Upper lobe of left lung (tissue), 6 donors: ENCODE measurements around the gene INSM1. TPM values are rescaled to one million over a fixed set of nuclear protein-coding genes. Genes with fewer than 3 reads are reported as not detected.

Experiments used
- ATAC-seq, 2 donors: fragments of 200-7000 bp; cut with Tn5 transposase; one replicate each; pipeline ENCODE4 v1.9.1; 2022; ENCODE audit warnings: mild to moderate bottlenecking in 2 of 2, moderate library complexity in 2 of 2; ENCODE audit not compliant: low FRiP score in 2 of 2
- DNase-seq, 2 donors: peaks; one replicate each; pipeline ENCODE4 v3.0.0-alpha.2; 2019 to 2020
- H3K27ac ChIP-seq, 4 donors: fragments of 200-600 bp; sonication (generic); one replicate each; pipeline ENCODE4 v1.5.1; 2016 to 2019
- H3K27me3 ChIP-seq, 4 donors: fragments of 200-600 bp; sonication (generic); one replicate each; pipeline ENCODE4 v1.5.1; 2017 to 2019
- H3K36me3 ChIP-seq, 4 donors: fragments of 200-600 bp; sonication (generic); one replicate each; pipeline ENCODE4 v1.5.1; 2016 to 2019
- H3K4me1 ChIP-seq, 4 donors: fragments of 200-600 bp; sonication (generic); one replicate each; pipeline ENCODE4 v1.5.1; 2018 to 2019
- H3K4me3 ChIP-seq, 4 donors: fragments of 200-600 bp; sonication (generic); one replicate each; pipeline ENCODE4 v1.5.1; 2017 to 2019; ENCODE audit warnings: mild to moderate bottlenecking in 2 of 4, moderate library complexity in 1 of 4
- H3K9me3 ChIP-seq, 4 donors: fragments of 200-600 bp; sonication (generic); one replicate each; pipeline ENCODE4 v1.5.1; 2018 to 2019
- EP300 ChIP-seq, 4 donors: sonication (generic); formaldehyde crosslinking; IDR thresholded peaks; one replicate each; pipeline ENCODE4 v1.5.1; 2017; ENCODE audit warnings: antibody characterized with exemption in 4 of 4, control low read depth in 2 of 4
- POLR2A ChIP-seq, 4 donors: fragments of 450-650 bp; IDR thresholded peaks; one replicate each; pipeline ENCODE4 v1.5.1; 2016 to 2017; ENCODE audit warnings: antibody characterized with exemption in 4 of 4, mild to moderate bottlenecking in 2 of 4
- POLR2AphosphoS5 ChIP-seq, 2 donors: sonication (generic); formaldehyde crosslinking; IDR thresholded peaks; one replicate each; pipeline ENCODE4 v1.5.1; 2017; ENCODE audit warnings: antibody characterized with exemption in 2 of 2
- WGBS, 2 donors: methylation state at CpG; one replicate each; pipeline ENCODE4 v1.1.5; 2017 to 2018; 5-methylcytosine and 5-hydroxymethylcytosine counted together
- total RNA-seq, 6 donors: library from RNA; depleted of rRNA in 4 of 6; stranded (reverse); fragments of >200 nt in 4 of 6; gene quantifications; one replicate each; pipeline versions ENCODE4 v1.1.0 to v1.2.1, GENCODE V29; 2016 to 2021
- TF ChIP-seq, protein P1 (sequence below), 6 experiments: fragments of 450-650 bp in 4 of 6; fragments of 200-600 bp in 2 of 6; sonication (generic) in 2 of 6; IDR thresholded peaks; one replicate each; pipeline ENCODE4 v1.5.1; 2016 to 2019; ENCODE audit warnings: antibody characterized with exemption in 6 of 6
- donor health status: DM: no; HTN: no; CAD: no; lungs with moderate emphysema.
- donor health status: DM: no; HTN: yes; CAD: no; lungs with severe emphysema.

The INSM1 gene
- total RNA-seq, 6 donors from 2014 or later: not detected

DNA sequence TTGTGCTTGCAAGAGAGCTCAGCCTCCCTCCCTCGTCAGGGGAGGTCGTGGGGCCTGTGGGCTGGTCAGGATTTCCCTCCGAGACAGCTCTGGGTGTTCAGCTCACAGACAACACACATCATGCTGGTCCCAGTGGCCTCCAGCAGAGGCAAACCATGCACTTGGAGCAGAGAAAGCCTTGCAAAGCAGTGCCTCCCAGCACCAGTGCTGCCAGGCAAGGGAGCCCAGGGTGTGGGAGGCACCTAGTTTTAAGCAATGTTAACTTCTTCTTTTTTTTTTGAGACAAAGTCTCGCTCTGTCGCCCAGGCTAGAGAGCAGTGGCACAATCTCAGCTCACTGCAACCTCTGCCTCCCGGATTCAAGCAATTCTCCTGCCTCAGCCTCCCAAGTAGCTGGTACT, 34.0 kb upstream of the INSM1 start:
- 59 to 69% methylated on average over 5 to 6 of the region's 6 CpGs for WGBS, 2 donors
- H3K27ac ChIP-seq: no peak overlapping the region
- H3K27me3 ChIP-seq: no peaks in the 10 kb centered on the region
- TF ChIP-seq POLR2A (IDR thresholded peaks at IDR 0.05): no peak
- TF ChIP-seq EP300 (IDR thresholded peaks at IDR 0.05): no peak
- TF ChIP-seq, protein P1, sequence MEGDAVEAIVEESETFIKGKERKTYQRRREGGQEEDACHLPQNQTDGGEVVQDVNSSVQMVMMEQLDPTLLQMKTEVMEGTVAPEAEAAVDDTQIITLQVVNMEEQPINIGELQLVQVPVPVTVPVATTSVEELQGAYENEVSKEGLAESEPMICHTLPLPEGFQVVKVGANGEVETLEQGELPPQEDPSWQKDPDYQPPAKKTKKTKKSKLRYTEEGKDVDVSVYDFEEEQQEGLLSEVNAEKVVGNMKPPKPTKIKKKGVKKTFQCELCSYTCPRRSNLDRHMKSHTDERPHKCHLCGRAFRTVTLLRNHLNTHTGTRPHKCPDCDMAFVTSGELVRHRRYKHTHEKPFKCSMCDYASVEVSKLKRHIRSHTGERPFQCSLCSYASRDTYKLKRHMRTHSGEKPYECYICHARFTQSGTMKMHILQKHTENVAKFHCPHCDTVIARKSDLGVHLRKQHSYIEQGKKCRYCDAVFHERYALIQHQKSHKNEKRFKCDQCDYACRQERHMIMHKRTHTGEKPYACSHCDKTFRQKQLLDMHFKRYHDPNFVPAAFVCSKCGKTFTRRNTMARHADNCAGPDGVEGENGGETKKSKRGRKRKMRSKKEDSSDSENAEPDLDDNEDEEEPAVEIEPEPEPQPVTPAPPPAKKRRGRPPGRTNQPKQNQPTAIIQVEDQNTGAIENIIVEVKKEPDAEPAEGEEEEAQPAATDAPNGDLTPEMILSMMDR (IDR thresholded peaks at IDR 0.05): no peak
- TF ChIP-seq POLR2AphosphoS5 (IDR thresholded peaks at IDR 0.05): no peak
- ATAC-seq: peak in 1 of 2 donors; percentile 60
- H3K9me3 ChIP-seq: no peaks in the 10 kb centered on the region
- H3K4me3 ChIP-seq: no peak overlapping the region
- DNase-seq: no peak
- H3K36me3 ChIP-seq: no peaks in the 10 kb centered on the region
- H3K4me1 ChIP-seq: no peaks in the 10 kb centered on the region

DNA sequence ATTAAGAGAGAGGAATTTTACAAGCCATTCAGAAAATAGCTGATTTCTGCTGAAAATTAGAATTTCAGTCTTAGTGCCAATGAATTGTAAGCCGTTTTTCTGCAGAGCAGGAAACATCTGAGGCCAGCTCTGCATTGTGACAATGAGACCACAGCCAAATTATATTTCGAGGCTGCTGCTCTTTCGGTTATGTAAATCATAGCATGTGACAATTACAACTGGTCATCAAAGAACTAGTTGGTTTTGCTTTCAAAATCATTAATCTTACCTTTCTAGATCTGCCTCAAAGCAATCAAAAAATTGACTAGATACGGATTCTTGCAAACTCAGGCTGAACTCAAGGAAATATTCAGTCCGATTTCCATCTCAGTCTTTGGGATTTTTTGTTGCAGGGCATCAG, 33.4 kb upstream of the INSM1 start:
- H3K4me1 ChIP-seq: no peaks in the 10 kb centered on the region
- 35 to 51% methylated on average over 5 of the region's 5 CpGs for WGBS, 2 donors

DNA sequence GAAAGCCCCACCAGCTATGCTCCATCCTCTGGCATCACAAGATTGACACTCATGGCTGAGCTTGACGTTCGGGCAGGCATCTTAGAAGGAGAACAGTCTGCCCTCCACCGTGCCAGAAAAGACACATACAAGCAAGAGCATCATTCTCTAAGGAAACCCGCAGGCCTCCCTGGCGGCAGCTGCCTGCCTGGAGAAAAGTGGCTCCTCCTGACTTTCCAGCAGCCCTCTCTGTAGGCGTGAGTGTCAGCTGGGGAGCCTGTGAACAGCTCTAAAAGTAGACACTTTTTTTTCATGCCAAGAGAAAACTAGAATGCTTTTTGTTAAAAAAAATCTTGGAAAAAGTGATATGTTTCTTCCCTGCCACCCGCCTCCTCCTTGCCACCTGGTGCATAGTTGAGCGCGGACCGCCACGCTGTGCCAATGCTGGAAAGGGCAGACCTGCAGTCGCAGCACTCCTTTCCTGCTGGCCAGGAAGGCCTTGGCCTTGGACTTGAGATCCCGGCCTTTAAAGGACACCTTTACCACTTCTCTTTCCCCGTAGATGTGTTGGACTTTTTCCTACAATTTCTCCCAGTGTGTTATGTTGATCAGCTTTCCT, 29.7 kb upstream of the INSM1 start:
- ATAC-seq (no peak), DNase-seq (peak in 1 of 2 donors; percentile 57)
- no peaks in the 10 kb centered on the region for H3K27me3 ChIP-seq
- H3K27ac ChIP-seq: no peak overlapping the region
- WGBS, 2 donors: 91 to 93% methylated on average over 12 to 14 of the region's 14 CpGs
- no peaks in the 10 kb centered on the region for H3K9me3 ChIP-seq
- TF ChIP-seq POLR2AphosphoS5 (IDR thresholded peaks at IDR 0.05) (no peak), POLR2A (IDR thresholded peaks at IDR 0.05) (no peak), EP300 (IDR thresholded peaks at IDR 0.05) (no peak)
- TF ChIP-seq, protein P1 (IDR thresholded peaks at IDR 0.05): no peak
- H3K4me1 ChIP-seq: no peaks in the 10 kb centered on the region
- no peaks in the 10 kb centered on the region for H3K36me3 ChIP-seq
- H3K4me3 ChIP-seq: no peak overlapping the region

More for the DNA sequence above, 33.4 kb upstream of the INSM1 start:
- Histone ChIP-seq H3K4me3 (no peak overlapping the region), H3K27ac (no peak overlapping the region), H3K36me3 (no peaks in the 10 kb centered on the region), H3K9me3 (no peaks in the 10 kb centered on the region), H3K27me3 (no peaks in the 10 kb centered on the region)
- ATAC-seq (no peak), DNase-seq (no peak)
- no peak for TF ChIP-seq POLR2A (IDR thresholded peaks at IDR 0.05)
- TF ChIP-seq POLR2AphosphoS5 (IDR thresholded peaks at IDR 0.05): no peak
- TF ChIP-seq, protein P1 (IDR thresholded peaks at IDR 0.05): no peak
- no peak for TF ChIP-seq EP300 (IDR thresholded peaks at IDR 0.05)

DNA sequence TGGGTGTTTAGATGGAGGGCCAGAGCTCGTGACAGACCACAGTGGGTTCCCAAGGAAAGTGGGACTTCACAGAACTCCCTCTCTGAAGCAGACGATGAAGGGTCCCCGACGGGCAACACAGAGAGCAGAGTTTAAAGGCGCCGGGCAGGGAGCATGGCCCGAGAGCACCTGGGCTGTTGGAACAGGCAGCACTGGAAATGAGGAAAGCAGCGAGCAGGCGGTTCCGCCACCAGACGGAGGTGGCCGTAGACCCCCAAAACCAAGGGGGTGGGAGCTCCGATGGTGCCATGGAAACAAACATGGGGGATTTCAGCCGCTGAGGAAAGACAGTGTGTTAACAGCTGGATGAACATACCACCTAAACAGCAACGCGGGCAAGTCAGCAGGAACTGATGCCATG, 27.5 kb upstream of the INSM1 start:
- no peak overlapping the region for H3K27ac ChIP-seq
- H3K4me3 ChIP-seq: no peak overlapping the region
- WGBS, 2 donors: 88 to 90% methylated on average over 13 to 16 of the region's 16 CpGs
- ATAC-seq (no peak), DNase-seq (no peak)
- no peak for TF ChIP-seq POLR2AphosphoS5 (IDR thresholded peaks at IDR 0.05)
- TF ChIP-seq EP300 (IDR thresholded peaks at IDR 0.05): no peak
- no peak for TF ChIP-seq POLR2A (IDR thresholded peaks at IDR 0.05)
- TF ChIP-seq, protein P1 (IDR thresholded peaks at IDR 0.05): no peak
- no peaks in the 10 kb centered on the region for H3K27me3 ChIP-seq
- H3K36me3 ChIP-seq: no peaks in the 10 kb centered on the region
- no peaks in the 10 kb centered on the region for H3K9me3 ChIP-seq
- no peaks in the 10 kb centered on the region for H3K4me1 ChIP-seq

DNA sequence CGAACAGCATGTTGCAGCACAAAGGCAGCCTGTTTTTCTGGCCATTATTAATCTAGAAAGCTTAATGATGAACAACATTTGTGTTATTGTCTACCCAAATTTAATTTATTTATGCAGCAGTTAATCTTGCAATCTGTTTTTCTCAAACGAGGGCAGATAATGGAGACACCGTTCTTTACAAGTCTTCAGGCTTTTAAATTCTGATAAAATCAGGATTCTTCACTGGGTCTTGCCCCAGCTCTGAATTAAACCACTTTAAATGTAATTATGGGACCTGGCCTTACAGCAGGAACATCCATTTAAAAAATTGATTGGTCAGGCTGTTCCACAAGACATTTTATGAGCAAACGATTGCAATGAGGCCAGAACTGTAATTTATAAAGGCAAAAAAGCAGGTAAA, 26.5 kb upstream of the INSM1 start:
- TF ChIP-seq POLR2A (IDR thresholded peaks at IDR 0.05) (no peak), EP300 (IDR thresholded peaks at IDR 0.05) (no peak), POLR2AphosphoS5 (IDR thresholded peaks at IDR 0.05) (no peak)
- TF ChIP-seq, protein P1 (IDR thresholded peaks at IDR 0.05): no peak
- no peak overlapping the region for H3K4me3 ChIP-seq
- no peak for ATAC-seq
- no peaks in the 10 kb centered on the region for H3K9me3 ChIP-seq
- DNase-seq: no peak
- no peaks in the 10 kb centered on the region for H3K27me3 ChIP-seq
- 73 to 78% methylated on average over 4 of the region's 4 CpGs for WGBS, 2 donors
- H3K4me1 ChIP-seq: no peaks in the 10 kb centered on the region
- H3K36me3 ChIP-seq: no peaks in the 10 kb centered on the region
- no peak overlapping the region for H3K27ac ChIP-seq
